HG03139 (cell line): Measurements from ENCODE around the gene TNIP3.

Source experiments
- ATAC-seq: cut with Tn5 transposase; IDR thresholded peaks from one replicate; pipeline ENCODE4 v1.9.1; 2021; ENCODE audit not compliant: unreplicated experiment

The TNIP3 gene

DNA sequence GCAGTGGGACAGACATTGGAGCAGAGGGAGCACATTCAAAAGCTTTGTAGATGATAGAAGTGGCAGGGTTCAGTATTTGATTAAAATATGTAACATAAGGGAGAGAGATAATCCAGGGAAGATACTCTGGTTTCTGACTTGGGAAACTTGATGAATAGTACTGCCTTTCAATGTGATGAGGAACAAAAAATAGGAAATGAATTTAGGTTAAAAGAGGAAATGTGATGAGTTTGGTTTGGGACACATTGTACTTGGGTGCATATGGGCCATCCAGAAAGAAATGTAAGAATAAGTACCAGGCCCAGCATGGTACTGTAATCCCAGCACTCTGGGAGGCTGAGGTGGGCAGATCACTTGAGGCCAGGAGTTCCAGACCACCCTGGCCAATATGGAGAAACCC lies 70.9 kb downstream of the TNIP3 start:
- ATAC-seq: no peak

DNA sequence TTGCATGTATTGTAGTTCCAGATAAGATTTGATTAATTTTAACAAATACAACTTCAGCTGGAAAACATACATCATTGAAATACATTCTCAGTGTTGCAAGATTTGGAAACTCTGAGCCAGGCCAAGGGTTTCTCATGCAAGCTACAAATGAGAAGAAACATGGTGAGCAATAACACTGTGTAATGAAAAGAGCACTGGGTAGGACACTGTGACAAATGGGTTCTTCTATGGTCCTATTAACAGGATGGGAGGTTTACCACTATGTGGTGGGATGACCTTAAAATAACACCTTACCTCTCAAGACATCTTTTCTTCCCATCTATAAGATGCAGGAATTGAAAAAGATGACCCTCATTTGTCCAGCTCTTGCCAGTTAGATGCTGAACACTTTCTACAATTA lies 72.2 kb downstream of the TNIP3 start:
- ATAC-seq: no peak

DNA sequence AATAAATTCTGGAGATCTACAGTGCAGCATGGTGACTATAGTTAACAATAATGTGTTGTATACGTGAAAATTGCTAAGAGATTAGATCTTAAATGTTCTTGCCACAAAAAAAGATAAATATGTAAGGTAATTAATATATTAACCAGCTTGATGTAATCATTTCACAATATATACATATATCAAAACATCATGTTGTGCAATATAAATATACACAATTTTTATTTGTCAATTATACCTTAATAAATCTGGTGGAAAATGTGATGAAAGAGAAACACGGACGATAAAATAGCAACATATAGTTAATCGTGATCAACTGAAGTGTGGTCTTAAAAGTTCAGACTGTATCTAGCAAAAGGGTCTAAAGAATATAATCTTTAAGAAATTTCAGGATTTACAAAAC lies 75.3 kb downstream of the TNIP3 start:
- ATAC-seq: no peak
